Kidney (tissue), 14 donors: Measurements from ENCODE around the gene SEC63. TPM values are rescaled to one million over a fixed set of nuclear protein-coding genes. Genes with fewer than 3 reads are reported as not detected.
"Not testable (repeated sequence)": the region's sequence is repeated elsewhere in the genome, so short reads cannot be mapped to it uniquely, and the experiment has no call there.

ENCODE experiments used
- DNase-seq, 5 donors: peaks; one replicate each; pipeline ENCODE4 v3.0.0-alpha.2; 2013 to 2020
- FAIRE-seq: peaks from 2 replicates; lab custom pipeline; 2012; peaks lifted over from hg19 to GRCh38; lab: Jason Lieb, UNC
- H3K27ac ChIP-seq, 2 donors: one replicate each; pipeline ENCODE4 v1.7.0; 2013; ENCODE audit warnings: low read depth in 2 of 2, low read length in 2 of 2, inconsistent platforms in 1 of 2
- H3K27me3 ChIP-seq: one replicate; pipeline ENCODE4 v1.7.1; 2013; ENCODE audit warnings: low read length, inconsistent platforms; ENCODE audit not compliant: control insufficient read depth, insufficient read depth
- H3K36me3 ChIP-seq, 3 donors: one replicate each; pipeline versions ENCODE4 v1.7.0 to v1.7.1; 2013; ENCODE audit warnings: low read length in 3 of 3, control low read depth in 1 of 3, inconsistent platforms in 1 of 3; ENCODE audit not compliant: insufficient read depth in 3 of 3, control insufficient read depth in 2 of 3
- H3K4me1 ChIP-seq, 3 donors: one replicate each; pipeline versions ENCODE4 v1.7.0 to v1.7.1; 2013; ENCODE audit warnings: low read length in 3 of 3, inconsistent platforms in 1 of 3, low read depth in 1 of 3; ENCODE audit not compliant: control insufficient read depth in 2 of 3, insufficient read depth in 2 of 3
- H3K4me3 ChIP-seq, 3 donors: one replicate each; pipeline versions ENCODE4 v1.7.0 to v1.8.1; 2013; ENCODE audit warnings: low read length in 3 of 3, control low read depth in 1 of 3, inconsistent platforms in 1 of 3
- H3K9ac ChIP-seq, 3 donors: one replicate each; pipeline versions ENCODE4 v1.7.0 to v1.7.1; 2013; ENCODE audit warnings: low read length in 3 of 3, control low read depth in 1 of 3, inconsistent platforms in 1 of 3
- H3K9me3 ChIP-seq, 3 donors: one replicate each; pipeline versions ENCODE4 v1.7.0 to v1.7.1; 2013; ENCODE audit warnings: low read length in 3 of 3, control low read depth in 1 of 3, inconsistent platforms in 1 of 3; ENCODE audit not compliant: control insufficient read depth in 2 of 3, insufficient read depth in 1 of 3
- intact Hi-C: fragments of 100-400 bp; cut with DNase I; formaldehyde crosslinking; loops from one replicate; pipeline ENCODE4 v1.11.1; 2022
- polyA plus RNA-seq: library from polyadenylated mRNA; stranded (reverse); fragments of 350-450 nt; fragmentation: Illumina TruSeq; extraction: RNeasy Lipid Tissue Mini Kit (QIAGEN cat#74804); gene quantifications from one replicate; pipeline ENCODE4 v1.2.3, GENCODE V29; 2014; ENCODE audit warnings: low read depth, low replicate concordance; ENCODE audit not compliant: insufficient read depth
- total RNA-seq: library from RNA; stranded (reverse); fragmentation: NEBNext Ultra II Directional; extraction: Animal tissue kit (Norgen Biotek cat#: 25700); gene quantifications from one replicate; pipeline ENCODE4 v1.2.1, GENCODE V29; 2021
- TF ChIP-seq, protein P1 (sequence below): IDR thresholded peaks from 3 replicates; pipeline ENCODE4 v1.5.1; 2012; ENCODE audit warnings: mild to moderate bottlenecking, moderate library complexity, borderline replicate concordance; ENCODE audit not compliant: insufficient read depth; ENCODE audit errors: extremely low read depth
- donor health status: control.
- donor health status: control.
- donor health status: control.
- donor health status: control.
- donor health status: control.
- donor health status: DM: yes; HTN: yes; CAD: no.
- donor health status: Normal renal cell carcinoma (clear cell type).

SEC63 gene
- total and polyA plus RNA-seq, 2 donors from 2014 or later: 31.4 to 88.8 TPM

DNA sequence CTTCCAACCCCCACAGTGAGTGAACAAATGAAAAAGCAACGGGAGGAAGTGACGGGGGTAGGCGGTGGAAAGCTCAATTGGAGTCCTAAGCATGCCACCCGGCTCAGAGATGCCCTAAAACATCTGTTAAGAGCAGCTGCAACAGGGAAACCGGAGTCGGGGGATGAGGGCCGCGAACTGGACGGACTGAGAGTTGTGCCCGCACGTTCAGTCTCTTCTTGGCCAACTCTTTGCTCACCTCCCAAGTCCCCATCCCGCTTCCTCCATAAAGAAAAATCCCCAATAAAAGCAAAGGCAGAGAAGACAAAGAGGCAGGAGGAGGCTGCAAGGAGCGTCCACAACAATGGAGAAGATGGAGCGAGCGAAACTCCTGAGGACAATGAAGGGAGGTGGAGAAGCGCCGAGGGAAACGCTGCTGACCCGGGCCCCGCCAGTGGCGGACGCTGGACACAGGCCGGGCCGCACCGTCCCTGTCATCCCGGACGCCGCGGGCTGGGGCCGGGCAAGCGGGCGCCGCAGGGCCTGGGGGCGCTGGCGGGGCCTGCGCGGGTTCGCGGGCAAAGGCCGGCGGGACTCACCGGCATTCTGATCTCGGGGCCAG lies 600 bp downstream of the SEC63 start:
- H3K36me3 ChIP-seq: no peaks in the 10 kb centered on the region
- H3K27me3 ChIP-seq: no peaks in the 10 kb centered on the region
- FAIRE-seq (no peak), DNase-seq (peak; percentile 59 to 90 (median 79))
- H3K9me3 ChIP-seq: no peaks in the 10 kb centered on the region
- intact Hi-C loops: no loop called here
- H3K4me3 ChIP-seq: peak overlapping the region; percentile 72 to 91 (median 91)
- H3K9ac ChIP-seq: peak overlapping the region; percentile 57 to 81 (median 68)
- peak overlapping the region; percentile 84 to 90 for H3K27ac ChIP-seq
- peaks cover 0 to 5% (median 3%) of the 10 kb centered on the region in 3 donors for H3K4me1 ChIP-seq
- TF ChIP-seq, protein P1, sequence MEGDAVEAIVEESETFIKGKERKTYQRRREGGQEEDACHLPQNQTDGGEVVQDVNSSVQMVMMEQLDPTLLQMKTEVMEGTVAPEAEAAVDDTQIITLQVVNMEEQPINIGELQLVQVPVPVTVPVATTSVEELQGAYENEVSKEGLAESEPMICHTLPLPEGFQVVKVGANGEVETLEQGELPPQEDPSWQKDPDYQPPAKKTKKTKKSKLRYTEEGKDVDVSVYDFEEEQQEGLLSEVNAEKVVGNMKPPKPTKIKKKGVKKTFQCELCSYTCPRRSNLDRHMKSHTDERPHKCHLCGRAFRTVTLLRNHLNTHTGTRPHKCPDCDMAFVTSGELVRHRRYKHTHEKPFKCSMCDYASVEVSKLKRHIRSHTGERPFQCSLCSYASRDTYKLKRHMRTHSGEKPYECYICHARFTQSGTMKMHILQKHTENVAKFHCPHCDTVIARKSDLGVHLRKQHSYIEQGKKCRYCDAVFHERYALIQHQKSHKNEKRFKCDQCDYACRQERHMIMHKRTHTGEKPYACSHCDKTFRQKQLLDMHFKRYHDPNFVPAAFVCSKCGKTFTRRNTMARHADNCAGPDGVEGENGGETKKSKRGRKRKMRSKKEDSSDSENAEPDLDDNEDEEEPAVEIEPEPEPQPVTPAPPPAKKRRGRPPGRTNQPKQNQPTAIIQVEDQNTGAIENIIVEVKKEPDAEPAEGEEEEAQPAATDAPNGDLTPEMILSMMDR: no peak

DNA sequence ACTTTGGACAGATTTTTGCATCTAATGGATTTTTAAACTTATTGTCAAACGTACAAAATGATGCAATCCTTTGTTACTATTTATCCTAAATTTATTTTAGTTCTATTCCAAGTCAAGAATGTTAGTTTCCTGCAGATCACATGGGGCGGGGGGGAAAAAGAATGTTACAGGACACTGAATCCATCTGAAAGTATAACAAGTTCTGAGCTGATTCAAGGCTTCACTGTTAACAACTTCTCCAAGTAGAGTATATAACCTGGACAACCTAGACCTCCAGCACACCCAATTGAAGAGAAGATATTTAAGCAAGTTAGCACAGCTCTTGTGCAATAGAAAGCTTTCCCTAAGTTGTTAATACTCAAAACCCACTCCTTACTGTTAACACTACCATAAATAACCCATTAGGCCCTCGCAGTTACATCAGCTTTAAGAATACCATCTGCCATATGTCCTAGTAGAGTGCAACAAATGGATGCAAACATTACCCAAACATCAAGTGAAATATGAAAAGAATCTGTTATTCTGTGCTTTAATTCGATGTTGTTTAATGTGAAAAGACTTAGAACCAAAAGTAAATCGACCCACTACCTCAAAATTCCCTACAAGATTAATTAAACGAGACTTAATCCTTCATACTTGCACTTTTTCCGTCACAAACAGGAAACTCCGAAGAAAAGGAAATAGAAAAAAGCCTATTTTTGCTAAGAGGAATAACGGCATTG lies 1.3 kb downstream of the SEC63 start:
- H3K4me1 ChIP-seq: peaks cover 0 to 5% (median 3%) of the 10 kb centered on the region in 3 donors
- peak overlapping the region; percentile 72 to 91 (median 91) for H3K4me3 ChIP-seq
- TF ChIP-seq, protein P1: no peak
- H3K36me3 ChIP-seq: no peaks in the 10 kb centered on the region
- H3K9ac ChIP-seq: peak overlapping the region; percentile 56 to 68 (median 57)
- peak overlapping the region in 1 of 2 donors; percentile 24 for H3K27ac ChIP-seq
- no peak for FAIRE-seq
- no peaks in the 10 kb centered on the region for H3K27me3 ChIP-seq
- H3K9me3 ChIP-seq: no peaks in the 10 kb centered on the region
- intact Hi-C loops: no loop called here
- DNase-seq: peak in 2 of 5 donors; percentile 17 to 53

DNA sequence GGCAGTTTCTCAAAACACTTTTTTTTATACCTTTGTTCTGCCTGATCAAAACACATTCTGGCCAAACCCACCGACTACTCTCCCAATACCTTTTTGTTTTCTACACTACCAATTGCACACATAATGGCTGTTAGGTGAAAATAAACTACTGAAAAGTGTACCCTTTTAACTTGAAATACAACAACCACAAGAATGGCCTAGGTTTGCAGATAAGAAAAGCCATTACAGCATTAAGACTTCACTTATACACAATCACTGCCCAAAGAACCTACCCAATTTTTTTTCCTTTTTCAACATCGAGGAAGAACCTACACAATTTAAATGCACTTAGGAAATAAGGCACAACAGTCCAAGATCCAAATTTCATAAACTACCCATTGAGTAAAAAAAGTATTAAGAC lies 1.8 kb downstream of the SEC63 start:
- no peak for DNase-seq
- Histone ChIP-seq H3K4me1 (peaks cover 0 to 5% (median 3%) of the 10 kb centered on the region in 3 donors), H3K9ac (peak overlapping the region in 2 of 3 donors; percentile 34 to 56), H3K9me3 (no peaks in the 10 kb centered on the region), H3K27me3 (no peaks in the 10 kb centered on the region), H3K36me3 (no peaks in the 10 kb centered on the region), H3K4me3 (peak overlapping the region; percentile 20 to 91 (median 72)), H3K27ac (peak overlapping the region in 1 of 2 donors; percentile 10)
- intact Hi-C loops: no loop called here
- FAIRE-seq: no peak
- TF ChIP-seq, protein P1: no peak

DNA sequence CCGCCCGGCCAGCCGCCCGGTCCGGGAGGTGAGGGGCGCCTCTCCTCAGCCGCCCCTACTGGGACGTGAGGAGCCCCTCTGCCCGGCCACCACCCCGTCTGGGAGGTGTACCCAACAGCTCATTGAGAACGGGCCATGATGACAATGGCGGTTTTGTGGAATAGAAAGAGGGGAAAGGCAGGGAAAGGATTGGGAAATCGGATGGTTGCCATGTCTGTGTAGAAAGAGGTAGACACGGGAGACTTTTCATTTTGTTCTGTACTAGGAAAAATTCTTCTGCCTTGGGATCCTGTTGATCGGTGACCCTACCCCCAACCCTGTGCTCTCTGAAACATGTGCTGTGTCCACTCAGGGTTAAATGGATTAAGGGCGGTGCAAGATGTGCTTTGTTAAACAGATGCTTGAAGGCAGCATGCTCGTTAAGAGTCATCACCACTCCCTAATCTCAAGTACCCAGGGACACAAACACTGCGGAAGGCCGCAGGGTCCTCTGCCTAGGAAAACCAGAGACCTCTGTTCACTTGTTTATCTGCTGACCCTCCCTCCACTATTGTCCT lies 4.1 kb downstream of the SEC63 start:
- FAIRE-seq, H3K4me3 ChIP-seq, intact Hi-C loops, H3K27me3 ChIP-seq, H3K4me1 ChIP-seq, DNase-seq, H3K9ac ChIP-seq, H3K27ac ChIP-seq, H3K9me3 ChIP-seq, H3K36me3 ChIP-seq: not testable (repeated sequence)
